ENCODE data around the gene TBC1D4.

The TBC1D4 gene

GRCh38 chr13:75489502-75490263 lies 7.7 kb upstream of the TBC1D4 start:
- TF ChIP-seq CTCF (IDR thresholded peaks at IDR 0.05; ENCODE audit: low read depth, low read length, missing control alignments), result no peak
- peak; percentile 57 for DNase-seq (ENCODE audit: low read depth)
- H3K4me3 ChIP-seq (ENCODE audit: low read depth, low read length), result no peak overlapping the region
- in situ Hi-C loops (cut with HindIII; ENCODE audit: low sequenced_read_pairs), result no loop called here

GRCh38 chr13:75486146-75487062 lies 4.4 kb upstream of the TBC1D4 start:
- in situ Hi-C loops (cut with HindIII; ENCODE audit: low sequenced_read_pairs), result no loop called here
- DNase-seq (ENCODE audit: low read depth), result no peak
- no peak overlapping the region for H3K4me3 ChIP-seq (ENCODE audit: low read depth, low read length)
- no peak for TF ChIP-seq CTCF (IDR thresholded peaks at IDR 0.05; ENCODE audit: low read depth, low read length, missing control alignments)

- DNase-seq (ENCODE audit: low read depth), result no peak
- no peak overlapping the region for H3K4me3 ChIP-seq (ENCODE audit: low read depth, low read length)
- in situ Hi-C loops (cut with HindIII; ENCODE audit: low sequenced_read_pairs), result no loop called here
- no peak for TF ChIP-seq CTCF (IDR thresholded peaks at IDR 0.05; ENCODE audit: low read depth, low read length, missing control alignments)
Observed at GRCh38 chr13:75485286-75486062, 3.5 kb upstream of the TBC1D4 start.

- in situ Hi-C loops (cut with HindIII; ENCODE audit: low sequenced_read_pairs), result no loop called here
- no peak for DNase-seq (ENCODE audit: low read depth)
- no peak for TF ChIP-seq CTCF (IDR thresholded peaks at IDR 0.05; ENCODE audit: low read depth, low read length, missing control alignments)
- H3K4me3 ChIP-seq (ENCODE audit: low read depth, low read length), result peak overlapping the region; percentile 74
Observed at GRCh38 chr13:75482820-75483079, 781 bp upstream of the TBC1D4 start.

- no peak for TF ChIP-seq CTCF (IDR thresholded peaks at IDR 0.05; ENCODE audit: low read depth, low read length, missing control alignments)
- DNase-seq (ENCODE audit: low read depth), result no peak
- peak overlapping the region; percentile 74 for H3K4me3 ChIP-seq (ENCODE audit: low read depth, low read length)
- in situ Hi-C loops (cut with HindIII; ENCODE audit: low sequenced_read_pairs), result no loop called here
Observed at GRCh38 chr13:75481176-75482069, 546 bp downstream of the TBC1D4 start.

Data from astrocyte of the cerebellum (primary cell).